ENCODE results near the gene PDE12. TPM values are rescaled to one million over a fixed set of nuclear protein-coding genes. Genes with fewer than 3 reads are reported as not detected.
A peak's percentile ranks its signal among the peaks of the same experiment; 100 is the strongest.

The PDE12 gene
- total and polyA plus RNA-seq, 12 donors, result 3.0 to 42.3 (median 26.2) TPM

GRCh38 chr3:57546616-57547015 lies 9.5 kb upstream of the PDE12 start:
- Histone ChIP-seq H3K27me3 (no peaks in the 10 kb centered on the region), H3K4me3 (no peak overlapping the region), H3K9me3 (replicated peaks in 1 of 3) (no peaks in the 10 kb centered on the region), H3K27ac (no peak overlapping the region), H3K4me1 (replicated peaks in 1 of 2) (peaks cover 6 to 19% of the 10 kb centered on the region in 2 donors), H3K36me3 (replicated peaks in 1 of 2) (no peaks in the 10 kb centered on the region)
- intact Hi-C loops (cut with DNase I), result no loop called here
- no peak for DNase-seq
- TF ChIP-seq CTCF (IDR thresholded peaks at IDR 0.05), result no peak
- no peak for TF ChIP-seq POLR2A (IDR thresholded peaks at IDR 0.05)
- 88 to 100% (median 92%) methylated on average over 1 of the region's 1 CpG for WGBS, 4 donors

- Histone ChIP-seq H3K36me3 (replicated peaks in 1 of 2) (peaks cover 0 to 13% of the 10 kb centered on the region in 2 donors), H3K27me3 (no peaks in the 10 kb centered on the region), H3K4me3 (peak overlapping the region; percentile 30 to 99 (median 89)), H3K4me1 (replicated peaks in 1 of 2) (peaks cover 14 to 38% of the 10 kb centered on the region in 2 donors), H3K27ac (peak overlapping the region; percentile 85 to 97 (median 95)), H3K9me3 (replicated peaks in 1 of 3) (no peaks in the 10 kb centered on the region)
- TF ChIP-seq POLR2A (IDR thresholded peaks at IDR 0.05), result no peak
- TF ChIP-seq CTCF (IDR thresholded peaks at IDR 0.05), result no peak
- WGBS, 4 donors, result 19 to 27% (median 22%) methylated on average over 8 of the region's 8 CpGs
- DNase-seq, result peak in 2 of 7 donors; percentile 23 to 39
- intact Hi-C loops (cut with DNase I), result loop anchor here (5.0 kb wide), 2 partner anchors 37 to 42 kb away; partner anchors contain the start of gene ARF4 (in 1 of the 2)
These were observed 768 bp upstream of the PDE12 start for GRCh38 chr3:57555306-57555705.

- peaks cover 14 to 47% of the 10 kb centered on the region in 2 donors for H3K4me1 ChIP-seq (replicated peaks in 1 of 2)
- 0 to 1% methylated on average over 54 of the region's 54 CpGs; no CpG with 5 or more reads in 2 of the 4 donors for WGBS, 4 donors
- H3K9me3 ChIP-seq (replicated peaks in 1 of 3), result no peaks in the 10 kb centered on the region
- peak in 5 of 7 donors; percentile 31 to 59 (median 41) for DNase-seq
- intact Hi-C loops (cut with DNase I), result loop anchor here (5.0 kb wide), 2 partner anchors 36 to 41 kb away; partner anchors contain the start of gene ARF4 (in 1 of the 2)
- no peaks in the 10 kb centered on the region for H3K27me3 ChIP-seq
- H3K27ac ChIP-seq, result peak overlapping the region; percentile 85 to 97 (median 95)
- peaks cover 0 to 26% of the 10 kb centered on the region in 2 donors for H3K36me3 ChIP-seq (replicated peaks in 1 of 2)
- peak overlapping the region; percentile 30 to 99 (median 89) for H3K4me3 ChIP-seq
- TF ChIP-seq POLR2A (IDR thresholded peaks at IDR 0.05), result no peak
- TF ChIP-seq CTCF (IDR thresholded peaks at IDR 0.05), result peak in 1 of 6 experiments; percentile 1
These were observed 498 bp downstream of the PDE12 start for GRCh38 chr3:57556459-57557084.

GRCh38 chr3:57557085-57557537 lies 1.0 kb downstream of the PDE12 start:
- 1% methylated on average over 23 to 29 of the region's 29 CpGs for WGBS, 4 donors
- intact Hi-C loops (cut with DNase I), result loop anchor here (5.0 kb wide), 2 partner anchors 35 to 40 kb away; partner anchors contain the start of gene ARF4 (in 1 of the 2)
- no peaks in the 10 kb centered on the region for H3K9me3 ChIP-seq (replicated peaks in 1 of 3)
- peaks cover 14 to 48% of the 10 kb centered on the region in 2 donors for H3K4me1 ChIP-seq (replicated peaks in 1 of 2)
- TF ChIP-seq CTCF (IDR thresholded peaks at IDR 0.05), result no peak
- peak in 1 of 2 donors; percentile 27 for TF ChIP-seq POLR2A (IDR thresholded peaks at IDR 0.05)
- peak overlapping the region; percentile 85 to 97 (median 95) for H3K27ac ChIP-seq
- H3K4me3 ChIP-seq, result peak overlapping the region in 3 of 4 donors; percentile 83 to 99 (median 95)
- no peaks in the 10 kb centered on the region for H3K27me3 ChIP-seq
- peaks cover 0 to 26% of the 10 kb centered on the region in 2 donors for H3K36me3 ChIP-seq (replicated peaks in 1 of 2)
- DNase-seq, result peak; percentile 26 to 65 (median 38)

Measured in adrenal gland (tissue), 12 donors.